SIG-M5 treated with dmso at 0.1 percent for 504 hours (cell line): ENCODE data around the gene MEGF6.
A peak's percentile ranks its signal among the peaks of the same experiment; 100 is the strongest.

Experiments
- DNase-seq: peaks from one replicate; lab custom pipeline; 2025; ENCODE audit not compliant: unreplicated experiment; lab: John Stamatoyannopoulos, UW

MEGF6 gene, protein sequence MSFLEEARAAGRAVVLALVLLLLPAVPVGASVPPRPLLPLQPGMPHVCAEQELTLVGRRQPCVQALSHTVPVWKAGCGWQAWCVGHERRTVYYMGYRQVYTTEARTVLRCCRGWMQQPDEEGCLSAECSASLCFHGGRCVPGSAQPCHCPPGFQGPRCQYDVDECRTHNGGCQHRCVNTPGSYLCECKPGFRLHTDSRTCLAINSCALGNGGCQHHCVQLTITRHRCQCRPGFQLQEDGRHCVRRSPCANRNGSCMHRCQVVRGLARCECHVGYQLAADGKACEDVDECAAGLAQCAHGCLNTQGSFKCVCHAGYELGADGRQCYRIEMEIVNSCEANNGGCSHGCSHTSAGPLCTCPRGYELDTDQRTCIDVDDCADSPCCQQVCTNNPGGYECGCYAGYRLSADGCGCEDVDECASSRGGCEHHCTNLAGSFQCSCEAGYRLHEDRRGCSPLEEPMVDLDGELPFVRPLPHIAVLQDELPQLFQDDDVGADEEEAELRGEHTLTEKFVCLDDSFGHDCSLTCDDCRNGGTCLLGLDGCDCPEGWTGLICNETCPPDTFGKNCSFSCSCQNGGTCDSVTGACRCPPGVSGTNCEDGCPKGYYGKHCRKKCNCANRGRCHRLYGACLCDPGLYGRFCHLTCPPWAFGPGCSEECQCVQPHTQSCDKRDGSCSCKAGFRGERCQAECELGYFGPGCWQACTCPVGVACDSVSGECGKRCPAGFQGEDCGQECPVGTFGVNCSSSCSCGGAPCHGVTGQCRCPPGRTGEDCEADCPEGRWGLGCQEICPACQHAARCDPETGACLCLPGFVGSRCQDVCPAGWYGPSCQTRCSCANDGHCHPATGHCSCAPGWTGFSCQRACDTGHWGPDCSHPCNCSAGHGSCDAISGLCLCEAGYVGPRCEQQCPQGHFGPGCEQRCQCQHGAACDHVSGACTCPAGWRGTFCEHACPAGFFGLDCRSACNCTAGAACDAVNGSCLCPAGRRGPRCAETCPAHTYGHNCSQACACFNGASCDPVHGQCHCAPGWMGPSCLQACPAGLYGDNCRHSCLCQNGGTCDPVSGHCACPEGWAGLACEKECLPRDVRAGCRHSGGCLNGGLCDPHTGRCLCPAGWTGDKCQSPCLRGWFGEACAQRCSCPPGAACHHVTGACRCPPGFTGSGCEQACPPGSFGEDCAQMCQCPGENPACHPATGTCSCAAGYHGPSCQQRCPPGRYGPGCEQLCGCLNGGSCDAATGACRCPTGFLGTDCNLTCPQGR (N-terminal part only)

DNA sequence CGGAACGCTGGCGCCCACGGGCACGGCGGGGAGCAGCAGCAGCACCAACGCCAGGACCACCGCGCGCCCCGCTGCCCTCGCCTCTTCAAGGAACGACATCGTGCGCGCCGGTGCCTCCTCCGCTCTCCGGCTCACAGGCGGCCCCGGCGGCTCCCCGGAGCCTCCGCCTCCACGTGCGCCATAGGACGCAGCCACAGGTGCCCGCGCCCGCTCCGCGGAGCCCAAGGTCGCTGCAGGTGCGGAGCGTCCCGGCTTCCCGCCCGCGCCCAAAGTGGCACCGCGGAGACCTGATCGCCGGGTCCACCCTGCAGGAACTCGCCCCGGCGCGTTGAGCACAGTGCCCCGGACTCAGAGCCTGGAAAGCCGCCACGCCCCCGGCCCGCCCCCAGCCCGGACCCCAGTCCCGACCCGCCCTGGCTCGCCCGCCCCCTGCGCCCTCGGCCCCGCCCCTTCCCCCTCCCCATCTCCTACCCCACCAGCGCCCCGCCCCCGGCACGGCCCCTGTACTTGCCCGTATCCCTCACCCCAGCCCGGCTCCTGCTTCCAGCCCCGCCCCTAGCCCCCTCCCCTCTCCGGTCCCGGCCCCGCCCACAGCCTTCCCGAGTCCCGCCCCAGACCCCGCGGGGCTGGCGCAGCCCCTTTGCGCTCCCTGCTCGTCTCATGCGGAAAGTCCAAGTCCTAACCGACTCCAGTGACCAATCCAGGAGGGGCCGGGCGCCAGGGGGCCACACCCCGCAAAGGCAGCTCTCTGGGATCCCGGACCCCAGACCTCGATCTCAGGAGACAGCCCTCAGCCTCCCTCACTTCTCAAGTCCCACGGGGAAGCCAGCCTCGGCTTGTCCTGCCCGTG lies at the start of gene MEGF6:
Gene MEGF6, minus strand, starts transcription at position 339 of the 850 bp plus-strand sequence. Its CDS starts 240 bp downstream, at position 99.
- peak; percentile 49 for DNase-seq

DNA sequence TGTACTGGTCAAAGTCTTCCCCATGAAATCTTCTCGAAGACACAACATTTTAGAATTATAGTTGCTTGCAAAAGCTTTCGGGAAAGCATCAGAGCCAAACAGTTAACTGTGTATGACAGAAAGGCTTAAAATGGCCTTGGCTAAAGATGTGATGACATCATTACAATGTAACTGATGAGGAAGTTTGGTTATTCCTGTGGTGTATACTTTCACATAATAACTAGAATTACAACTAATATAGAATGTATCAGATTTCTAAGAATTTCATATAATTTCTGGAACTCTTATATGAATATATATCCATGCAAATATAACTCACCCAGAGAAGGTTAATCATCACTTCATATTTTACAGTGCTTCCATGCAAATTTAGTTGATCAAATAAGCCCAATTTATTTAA lies 49.4 kb upstream of the MEGF6 start:
- no peak for DNase-seq

GRCh38 chr1:3659093-3659492 lies 47.8 kb upstream of the MEGF6 start:
- DNase-seq: no peak

GRCh38 chr1:3658231-3658615 lies 46.9 kb upstream of the MEGF6 start:
- no peak for DNase-seq

DNA sequence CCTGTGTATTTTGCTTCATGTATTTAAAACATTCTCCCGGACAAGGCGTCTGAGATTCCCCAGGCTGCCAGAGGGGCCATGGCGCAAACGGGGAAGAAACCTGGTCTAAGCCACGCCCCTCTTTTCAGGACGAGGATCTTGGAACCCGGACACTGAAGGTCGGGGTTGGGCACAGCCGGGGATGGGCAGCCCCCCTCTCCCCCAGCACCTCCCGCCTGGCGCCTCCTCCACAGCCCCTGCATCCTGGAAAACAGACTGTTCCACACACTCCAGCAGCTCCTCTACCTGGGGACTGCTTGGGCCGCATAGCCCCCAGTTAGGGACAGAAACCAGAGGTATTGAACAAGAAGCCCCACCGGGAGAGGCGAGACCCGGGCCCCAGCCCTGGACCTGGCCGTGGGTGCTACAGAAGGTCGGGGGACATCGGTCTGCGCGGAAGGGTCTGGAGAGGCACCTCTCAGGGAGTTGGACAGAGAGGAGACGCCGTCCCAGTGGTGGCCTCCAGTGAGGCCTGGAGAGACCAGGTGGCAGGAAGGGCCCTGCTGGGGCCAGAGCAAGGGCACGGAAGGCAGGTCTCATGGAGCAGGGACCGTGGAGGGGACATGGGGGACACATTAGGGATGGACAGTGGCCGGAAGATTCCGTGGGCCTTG lies 46.4 kb upstream of the MEGF6 start:
- DNase-seq: no peak

GRCh38 chr1:3657096-3657475 lies 45.8 kb upstream of the MEGF6 start:
- no peak for DNase-seq

- no peak for DNase-seq
These were observed 45.3 kb upstream of the MEGF6 start for GRCh38 chr1:3656450-3657095.

DNA sequence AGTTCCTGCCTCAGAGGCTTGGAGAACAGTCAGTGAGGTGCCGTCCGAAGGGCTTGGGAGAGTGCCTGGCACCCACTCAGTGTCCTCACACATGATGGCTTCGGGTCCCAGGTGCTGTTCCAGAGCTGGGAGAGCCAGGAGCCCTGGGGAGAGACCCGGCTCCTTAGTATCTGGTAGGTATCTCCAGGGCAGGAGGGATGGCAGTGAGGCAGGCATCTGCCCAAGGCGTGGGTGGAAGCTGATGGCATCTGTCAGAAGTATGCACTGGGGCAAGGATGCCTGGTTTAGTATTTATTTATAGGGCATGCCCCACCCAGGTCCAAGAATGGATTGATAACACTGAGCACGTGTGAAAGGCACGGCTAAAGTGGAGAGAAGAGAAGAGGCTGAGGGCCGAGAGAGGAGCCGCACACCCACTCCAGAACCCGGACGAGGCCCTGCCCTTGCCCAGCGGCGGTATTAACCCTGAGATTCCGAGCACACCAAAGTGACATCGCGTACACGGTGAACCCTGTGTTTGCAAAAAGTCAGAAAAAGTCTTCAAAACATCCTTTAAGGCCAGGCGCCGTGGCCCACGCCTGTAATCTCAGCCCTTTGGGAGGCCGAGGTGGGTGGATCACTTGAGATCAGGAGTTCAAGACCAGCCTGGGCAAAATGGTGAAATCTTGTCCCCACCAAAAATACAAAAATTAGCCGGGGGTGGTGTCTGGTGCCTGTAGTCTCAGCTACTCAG lies 43.4 kb upstream of the MEGF6 start:
- DNase-seq: no peak

- no peak for DNase-seq
These were observed 41.9 kb upstream of the MEGF6 start for GRCh38 chr1:3653286-3653618.

- no peak for DNase-seq
These were observed 41.4 kb upstream of the MEGF6 start for GRCh38 chr1:3652548-3653285.

DNA sequence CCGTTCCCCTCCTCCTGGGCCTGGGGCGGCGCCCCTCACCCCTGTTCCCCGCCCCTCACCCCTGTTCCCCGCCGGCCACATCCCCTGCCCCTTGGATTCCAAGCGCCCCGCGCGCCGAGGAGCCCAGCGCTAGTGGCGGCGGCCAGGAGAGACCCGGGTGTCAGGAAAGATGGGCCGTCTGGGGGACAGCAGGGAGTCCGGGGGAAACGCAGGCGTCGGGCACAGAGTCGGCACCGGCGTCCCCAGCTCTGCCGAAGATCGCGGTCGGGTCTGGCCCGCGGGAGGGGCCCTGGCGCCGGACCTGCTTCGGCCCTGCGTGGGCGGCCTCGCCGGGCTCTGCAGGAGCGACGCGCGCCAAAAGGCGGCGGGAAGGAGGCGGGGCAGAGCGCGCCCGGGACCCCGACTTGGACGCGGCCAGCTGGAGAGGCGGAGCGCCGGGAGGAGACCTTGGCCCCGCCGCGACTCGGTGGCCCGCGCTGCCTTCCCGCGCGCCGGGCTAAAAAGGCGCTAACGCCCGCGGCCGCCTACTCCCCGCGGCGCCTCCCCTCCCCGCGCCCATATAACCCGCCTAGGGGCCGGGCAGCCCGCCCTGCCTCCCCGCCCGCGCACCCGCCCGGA lies 40.7 kb upstream of the MEGF6 start, which contains the start of gene TP73:
Gene TP73, plus strand, starts transcription at position 587 of the 618 bp plus-strand sequence. CDS start 29,850 bp downstream, outside the sequence.
- no peak for DNase-seq

DNA sequence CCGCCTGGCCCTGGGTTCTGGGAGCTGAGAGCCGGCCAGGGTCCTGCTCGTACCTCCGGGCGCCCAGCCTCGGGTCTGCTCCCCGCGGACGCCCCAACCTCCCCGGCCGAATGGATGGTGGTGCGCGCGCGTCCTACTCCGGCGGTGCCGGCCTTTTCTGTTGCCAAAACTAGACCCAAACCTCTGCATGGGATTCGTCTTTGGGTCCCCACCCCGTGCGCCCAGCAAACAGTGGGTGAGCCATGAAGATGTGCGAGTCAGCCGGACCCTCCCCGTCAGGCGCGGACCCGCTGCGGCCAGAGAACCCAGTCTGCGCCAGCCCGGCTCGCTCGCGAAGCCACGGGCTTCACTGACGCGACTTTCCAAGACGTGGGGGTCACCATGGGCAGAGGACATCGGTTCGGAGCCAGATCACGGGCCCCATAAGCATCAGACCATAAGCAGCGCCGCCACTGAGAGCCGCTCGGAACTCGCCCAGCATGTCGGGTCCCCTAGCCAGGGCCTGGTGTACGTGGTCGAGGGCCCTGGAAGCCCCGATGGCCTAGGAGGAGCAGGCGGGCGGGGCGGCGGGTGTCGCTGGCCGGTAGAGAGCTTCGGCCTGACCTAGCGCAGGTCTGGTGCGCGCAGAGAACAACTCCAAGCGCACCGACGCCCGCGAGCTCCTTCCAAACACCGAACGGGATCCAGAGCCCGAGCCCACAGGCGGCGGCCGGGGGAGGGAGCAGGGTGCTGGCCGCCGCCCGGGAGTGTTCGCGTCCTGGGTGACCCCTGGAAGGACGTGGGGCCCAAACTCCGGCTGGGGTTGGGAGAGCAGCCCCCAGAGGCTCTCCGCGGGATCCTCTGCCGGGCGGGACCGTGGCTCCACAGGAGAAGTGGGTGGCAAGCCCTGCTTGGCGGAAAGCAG lies 40.0 kb upstream of the MEGF6 start:
- no peak for DNase-seq

DNA sequence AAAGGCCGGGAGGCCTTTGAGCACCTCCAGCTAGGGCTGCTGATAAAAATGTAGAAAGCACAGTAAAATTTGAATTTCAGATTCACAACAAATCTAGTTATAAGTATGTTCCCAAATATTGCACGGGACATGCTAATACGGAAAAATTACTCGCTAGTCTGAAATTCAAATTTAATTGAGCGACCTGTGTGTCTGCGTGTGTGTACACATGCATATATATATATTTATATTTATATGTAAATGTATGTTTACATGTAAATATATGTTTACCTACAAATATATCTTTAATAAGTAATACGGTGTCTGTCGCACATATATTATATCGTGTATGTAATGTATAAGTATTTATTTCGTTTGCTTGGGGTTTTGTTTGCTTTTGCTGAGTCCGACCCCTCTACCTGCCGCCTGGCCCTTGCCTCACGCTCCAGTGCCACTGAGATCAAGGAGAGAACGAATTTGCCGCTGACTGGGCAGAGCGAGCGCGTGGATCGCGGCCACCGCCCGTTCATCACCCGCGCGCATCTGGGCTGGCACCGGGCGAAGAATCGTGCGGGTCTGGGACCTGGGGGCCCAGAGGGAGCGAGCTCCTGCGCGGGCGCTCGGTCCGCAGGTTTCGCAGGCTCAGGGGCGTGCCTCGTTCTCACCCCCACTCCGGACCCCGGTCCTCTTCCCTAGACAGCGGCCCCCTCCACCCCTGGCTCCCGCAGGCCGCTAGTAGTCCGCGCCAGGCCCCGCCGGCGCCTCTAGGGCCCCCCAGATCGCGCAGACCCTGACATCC lies 39.1 kb upstream of the MEGF6 start:
- DNase-seq: no peak

DNA sequence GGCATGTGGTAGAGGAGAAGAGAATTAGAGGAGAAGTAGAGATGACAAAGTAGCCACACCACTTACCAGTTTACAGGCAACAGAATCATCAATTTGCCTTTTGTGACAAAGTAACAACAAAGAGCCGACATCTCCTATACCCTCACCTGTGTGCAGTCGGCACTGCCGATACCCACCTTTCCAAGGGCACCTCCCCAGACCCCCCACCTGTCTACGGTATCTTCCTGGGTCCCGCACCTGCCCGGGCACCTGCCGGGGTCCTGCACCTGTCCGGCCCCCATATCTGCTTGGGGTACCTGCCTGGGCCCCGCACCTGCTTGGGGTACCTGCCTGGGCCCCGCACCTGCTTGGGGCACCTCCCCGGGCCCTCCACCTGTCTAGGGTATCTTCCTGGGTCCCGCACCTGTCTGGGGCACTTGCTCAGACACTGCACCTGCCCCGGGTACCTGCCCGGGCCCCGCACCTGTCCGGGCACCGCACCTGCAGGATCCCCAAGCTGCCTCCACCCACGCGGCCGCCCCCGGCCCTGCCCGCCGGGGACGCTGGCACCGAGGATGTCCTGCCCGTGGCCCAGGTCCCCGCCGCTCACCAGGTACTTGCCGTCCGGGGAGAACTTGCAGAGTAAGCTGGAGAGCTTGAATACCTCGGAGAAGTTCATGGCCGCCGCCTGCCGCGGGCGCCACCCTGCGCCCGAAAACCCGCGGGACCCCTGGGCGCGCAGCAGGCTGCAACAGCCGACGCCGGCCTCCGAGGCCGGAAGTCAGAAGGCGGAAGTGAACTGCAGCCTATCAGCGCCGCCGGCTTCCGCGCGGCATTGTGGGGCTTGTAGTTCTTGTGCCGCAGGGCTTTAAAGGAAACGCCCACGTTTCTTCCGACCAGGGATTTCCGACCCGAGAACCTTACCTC lies 38.3 kb upstream of the MEGF6 start, which contains the start of gene WRAP73:
Gene WRAP73, minus strand, starts transcription at position 762 of the 906 bp plus-strand sequence. Its CDS starts 104 bp downstream, at position 658.
- peak; percentile 88 for DNase-seq

DNA sequence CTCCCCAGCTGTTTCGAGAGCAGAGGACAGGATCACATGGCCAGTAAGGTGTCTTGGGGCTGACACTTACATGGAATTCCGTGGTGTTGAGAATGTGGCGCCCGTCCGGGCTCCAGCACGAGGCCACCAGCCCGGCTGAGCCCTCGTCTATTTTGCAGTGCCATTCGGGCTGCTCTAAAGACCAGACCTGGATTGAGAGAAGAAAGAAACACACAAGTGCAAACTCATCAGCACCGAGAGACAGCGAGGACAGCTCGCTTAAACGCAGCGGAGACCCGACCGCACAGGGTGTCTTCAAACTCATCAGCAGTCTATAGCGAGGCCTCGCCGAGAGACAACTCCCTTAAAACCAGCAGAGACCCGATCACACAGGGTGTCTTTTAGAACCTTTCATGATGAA lies 35.3 kb upstream of the MEGF6 start:
- no peak for DNase-seq
